SK-N-SH (cell line): ENCODE measurements around the gene SLAMF1. TPM values are rescaled to one million over a fixed set of nuclear protein-coding genes. Genes with fewer than 3 reads are reported as not detected.

ENCODE experiments used
- CTCF ChIA-PET: fragments of 300-600, 350-600 bp; formaldehyde crosslinking; extraction: SDS; loops from one replicate; lab custom pipeline; 2021; lab: Yijun Ruan, JAX
- POLR2A ChIA-PET: fragments of 350-600 bp; sonication (Branson Sonifier 250); formaldehyde crosslinking; extraction: SDS; loops from one replicate; lab custom pipeline; 2020; ENCODE audit warnings: antibody characterized with exemption, inconsistent platforms; lab: Yijun Ruan, JAX
- DNase-seq: peaks from one replicate; pipeline ENCODE4 v3.0.0; 2012
- H2AFZ ChIP-seq: fragments of 200-600 bp; sonication (generic); 2 replicates; pipeline ENCODE4 v1.8.1; 2016; ENCODE audit warnings: antibody characterized with exemption, mild to moderate bottlenecking, low read depth
- H3F3A ChIP-seq: fragments of 200-600 bp; sonication (generic); replicated peaks from 2 replicates; pipeline ENCODE3; 2016; ENCODE audit warnings: antibody characterized with exemption, mild to moderate bottlenecking; ENCODE audit not compliant: insufficient read depth
- H3K27ac ChIP-seq, 2 experiments: fragments of 200-500 bp in 1 of 2; fragments of 200-600 bp in 1 of 2; sonication (Bioruptor generic) in 1 of 2; sonication (generic), shearing (Covaris generic) in 1 of 2; 2 replicates each; pipeline versions ENCODE4 v1.5.1 to v1.6.1; 2014 to 2016; ENCODE audit warnings: low read depth in 2 of 2, inconsistent platforms in 1 of 2, low read length in 1 of 2, mild to moderate bottlenecking in 1 of 2, mixed read lengths in 1 of 2
- H3K27me3 ChIP-seq: fragments of 200-600 bp; sonication (generic), shearing (Covaris generic); 2 replicates; pipeline ENCODE4 v1.6.1; 2016; ENCODE audit warnings: mixed run types; ENCODE audit not compliant: insufficient read depth
- H3K36me3 ChIP-seq, 2 experiments: fragments of 200-500 bp in 1 of 2; fragments of 200-600 bp in 1 of 2; sonication (Bioruptor generic) in 1 of 2; sonication (generic) in 1 of 2; replicated peaks in 1 of 2; 2 replicates each; pipeline versions ENCODE3 to v1.5.1; 2014 to 2016; ENCODE audit warnings: low read length in 1 of 2, mild to moderate bottlenecking in 1 of 2; ENCODE audit not compliant: insufficient read depth in 2 of 2, control insufficient read depth in 1 of 2
- H3K4me1 ChIP-seq, 2 experiments: fragments of 200-500 bp in 1 of 2; fragments of 200-600 bp in 1 of 2; sonication (Bioruptor generic) in 1 of 2; sonication (generic), shearing (Covaris generic) in 1 of 2; 2 replicates each; pipeline versions ENCODE4 v1.5.1 to v1.6.1; 2014 to 2016; ENCODE audit warnings: low read depth in 1 of 2, low read length in 1 of 2, mixed run types in 1 of 2; ENCODE audit not compliant: insufficient read depth in 2 of 2, control insufficient read depth in 1 of 2
- H3K4me2 ChIP-seq: fragments of 200-600 bp; sonication (generic), shearing (Covaris generic); 2 replicates; pipeline ENCODE4 v1.6.1; 2017; ENCODE audit warnings: mixed run types
- H3K4me3 ChIP-seq, 2 experiments: fragments of 200-500 bp in 1 of 2; fragments of 200-600 bp in 1 of 2; sonication (Bioruptor generic) in 1 of 2; sonication (generic), shearing (Covaris generic) in 1 of 2; 2 replicates each; pipeline versions ENCODE4 v1.5.1 to v1.8.1; 2014 to 2016; ENCODE audit warnings: low read depth in 2 of 2, inconsistent platforms in 1 of 2, low read length in 1 of 2, mild to moderate bottlenecking in 1 of 2, mixed read lengths in 1 of 2, moderate library complexity in 1 of 2
- H3K79me2 ChIP-seq: fragments of 200-600 bp; sonication (generic); 2 replicates; pipeline ENCODE4 v1.8.1; 2017; ENCODE audit warnings: mild to moderate bottlenecking; ENCODE audit not compliant: insufficient read depth
- H3K9ac ChIP-seq: fragments of 200-600 bp; sonication (generic); 2 replicates; pipeline ENCODE4 v1.6.1; 2017; ENCODE audit warnings: mixed run types
- H3K9me2 ChIP-seq: fragments of 200-600 bp; sonication (generic); 2 replicates; pipeline ENCODE4 v1.6.1; 2017; ENCODE audit warnings: mixed run types
- H3K9me3 ChIP-seq: fragments of 200-600 bp; sonication (generic); 2 replicates; pipeline ENCODE4 v1.6.1; 2017; ENCODE audit warnings: mixed run types, mild to moderate bottlenecking, moderate library complexity
- H4K20me1 ChIP-seq: fragments of 200-600 bp; sonication (generic); 2 replicates; pipeline ENCODE4 v1.6.1; 2017; ENCODE audit warnings: mild to moderate bottlenecking, mixed run types; ENCODE audit not compliant: insufficient read depth
- ELF1 ChIP-seq: IDR thresholded peaks from 2 replicates; pipeline ENCODE4 v1.4.0; 2012
- EP300 ChIP-seq, 2 experiments: IDR thresholded peaks; 2 replicates each; pipeline versions ENCODE4 v1.4.0 to v1.6.1; 2012; ENCODE audit warnings: borderline replicate concordance in 1 of 2, low read depth in 1 of 2, low read length in 1 of 2
- FOSL2 ChIP-seq: IDR thresholded peaks from 2 replicates; pipeline ENCODE4 v1.4.0; 2012; ENCODE audit warnings: low read depth, mild to moderate bottlenecking, moderate library complexity, borderline replicate concordance
- GABPA ChIP-seq: IDR thresholded peaks from 2 replicates; pipeline ENCODE4 v1.4.0; 2012; ENCODE audit warnings: low read depth, mild to moderate bottlenecking
- JUND ChIP-seq: IDR thresholded peaks from 2 replicates; pipeline ENCODE4 v1.4.0; 2012
- MEF2A ChIP-seq: IDR thresholded peaks from 2 replicates; pipeline ENCODE4 v1.4.0; 2012; ENCODE audit warnings: low read depth, borderline replicate concordance
- POLR2AphosphoS5 ChIP-seq: IDR thresholded peaks from 2 replicates; pipeline ENCODE4 v1.6.1; 2012; ENCODE audit warnings: low read depth, low read length
- RAD21 ChIP-seq: IDR thresholded peaks from 2 replicates; pipeline ENCODE4 v1.6.1; 2012; ENCODE audit warnings: mild to moderate bottlenecking, low read length
- RCOR1 ChIP-seq: fragments of 150-350 bp; IDR thresholded peaks from 2 replicates; pipeline ENCODE4 v1.6.1; 2017; ENCODE audit warnings: antibody characterized with exemption, low read length
- RXRA ChIP-seq: IDR thresholded peaks from 2 replicates; pipeline ENCODE4 v1.4.0; 2012; ENCODE audit warnings: low read depth, mild to moderate bottlenecking, borderline replicate concordance
- SMC3 ChIP-seq: IDR thresholded peaks from 2 replicates; pipeline ENCODE4 v1.6.1; 2012; ENCODE audit warnings: low read depth, low read length, improper control_type of control experiment
- TAF1 ChIP-seq: IDR thresholded peaks from 2 replicates; pipeline ENCODE4 v1.6.1; 2012; ENCODE audit warnings: low read depth, mild to moderate bottlenecking, low read length, moderate library complexity, borderline replicate concordance
- TEAD4 ChIP-seq: IDR thresholded peaks from 2 replicates; pipeline ENCODE4 v1.4.0; 2012; ENCODE audit warnings: mild to moderate bottlenecking, borderline replicate concordance; ENCODE audit not compliant: insufficient read depth
- YY1 ChIP-seq: IDR thresholded peaks from 2 replicates; pipeline ENCODE4 v1.4.0; 2012; ENCODE audit warnings: low read depth, mild to moderate bottlenecking
- WGBS: methylation state at CpG from one replicate; pipeline ENCODE4 v1.1.6; 2017; ENCODE audit warnings: low lambda C conversion rate; 5-methylcytosine and 5-hydroxymethylcytosine counted together
- polyA plus RNA-seq, 3 experiments: library from polyadenylated mRNA; depleted of rRNA; stranded (reverse); fragments of >200 nt; gene quantifications; 2 replicates each; pipeline ENCODE4 v1.2.3, GENCODE V29; 2012
- TF ChIP-seq, protein P1 (sequence below): IDR thresholded peaks from 2 replicates; pipeline ENCODE4 v1.4.0; 2012; ENCODE audit warnings: low read depth
- TF ChIP-seq, protein P2 (sequence below): fragments of 150-350 bp; IDR thresholded peaks from 2 replicates; pipeline ENCODE4 v1.6.1; 2017; ENCODE audit warnings: antibody characterized with exemption, low read length, low read depth, borderline replicate concordance
- TF ChIP-seq, protein P3 (sequence below): IDR thresholded peaks from 2 replicates; pipeline ENCODE4 v1.4.0; 2012; ENCODE audit warnings: low read depth, borderline replicate concordance
- TF ChIP-seq, protein P4 (sequence below): fragments of 200-600 bp; sonication (generic); IDR thresholded peaks from 2 replicates; pipeline ENCODE4 v1.6.1; 2017; ENCODE audit warnings: antibody characterized with exemption, mild to moderate bottlenecking, moderate library complexity
- TF ChIP-seq, protein P5 (sequence below): IDR thresholded peaks from 2 replicates; pipeline ENCODE4 v1.4.0; 2012; ENCODE audit warnings: low read depth, borderline replicate concordance

Gene SLAMF1
- polyA plus RNA-seq, 1 of the 3 experiments (the other 2 are of a cell fraction) = not detected

DNA sequence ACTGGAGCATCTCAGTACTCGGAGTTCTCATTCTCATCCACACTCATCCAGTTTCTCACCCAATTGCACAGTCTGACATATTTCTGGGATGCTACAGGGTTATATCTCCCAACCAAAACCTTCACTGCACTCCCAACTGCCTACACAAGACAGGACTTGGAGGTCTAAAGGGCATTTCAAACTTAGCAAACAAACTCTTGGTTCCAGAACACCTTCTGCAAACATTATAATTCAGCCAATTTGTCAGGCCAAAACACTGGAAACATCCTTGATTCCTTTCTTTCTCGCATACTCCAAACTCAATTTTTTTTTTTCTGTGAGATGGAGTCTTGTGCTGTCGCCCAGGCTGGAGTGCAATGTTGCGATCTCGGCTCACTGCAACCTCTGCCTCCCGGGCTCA is 7.9 kb downstream of the SLAMF1 start:
- Histone ChIP-seq H3K27ac (no peak overlapping the region), H3K9ac (no peak overlapping the region), H3K4me1 (no peaks in the 10 kb centered on the region), H3K4me3 (no peak overlapping the region), H2AFZ (no peak overlapping the region), H4K20me1 (no peaks in the 10 kb centered on the region), H3K9me3 (no peaks in the 10 kb centered on the region), H3K27me3 (no peaks in the 10 kb centered on the region; the same call in 1 of the 2 replicates), H3K36me3 (no peaks in the 10 kb centered on the region), H3F3A (no peaks in the 10 kb centered on the region), H3K79me2 (no peaks in the 10 kb centered on the region), H3K9me2 (no peaks in the 10 kb centered on the region), H3K4me2 (no peak overlapping the region)
- POLR2A ChIA-PET = no interaction called here
- 27% methylated on average over 6 of the region's 6 CpGs for WGBS
- CTCF ChIA-PET = interaction anchor here (1.4 kb wide), 1 partner anchor 36 kb away, joined by 4 read pairs; no protein-coding TSS in a partner anchor
- TF ChIP-seq, protein P1, sequence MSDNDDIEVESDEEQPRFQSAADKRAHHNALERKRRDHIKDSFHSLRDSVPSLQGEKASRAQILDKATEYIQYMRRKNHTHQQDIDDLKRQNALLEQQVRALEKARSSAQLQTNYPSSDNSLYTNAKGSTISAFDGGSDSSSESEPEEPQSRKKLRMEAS = no peak
- TF ChIP-seq RAD21 = no peak
- TF ChIP-seq, protein P2, sequence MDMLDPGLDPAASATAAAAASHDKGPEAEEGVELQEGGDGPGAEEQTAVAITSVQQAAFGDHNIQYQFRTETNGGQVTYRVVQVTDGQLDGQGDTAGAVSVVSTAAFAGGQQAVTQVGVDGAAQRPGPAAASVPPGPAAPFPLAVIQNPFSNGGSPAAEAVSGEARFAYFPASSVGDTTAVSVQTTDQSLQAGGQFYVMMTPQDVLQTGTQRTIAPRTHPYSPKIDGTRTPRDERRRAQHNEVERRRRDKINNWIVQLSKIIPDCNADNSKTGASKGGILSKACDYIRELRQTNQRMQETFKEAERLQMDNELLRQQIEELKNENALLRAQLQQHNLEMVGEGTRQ = no peak
- no peak for TF ChIP-seq MEF2A
- TF ChIP-seq TAF1 = no peak
- TF ChIP-seq ELF1 = no peak
- TF ChIP-seq GABPA = no peak
- TF ChIP-seq TEAD4 = no peak
- TF ChIP-seq, protein P3, sequence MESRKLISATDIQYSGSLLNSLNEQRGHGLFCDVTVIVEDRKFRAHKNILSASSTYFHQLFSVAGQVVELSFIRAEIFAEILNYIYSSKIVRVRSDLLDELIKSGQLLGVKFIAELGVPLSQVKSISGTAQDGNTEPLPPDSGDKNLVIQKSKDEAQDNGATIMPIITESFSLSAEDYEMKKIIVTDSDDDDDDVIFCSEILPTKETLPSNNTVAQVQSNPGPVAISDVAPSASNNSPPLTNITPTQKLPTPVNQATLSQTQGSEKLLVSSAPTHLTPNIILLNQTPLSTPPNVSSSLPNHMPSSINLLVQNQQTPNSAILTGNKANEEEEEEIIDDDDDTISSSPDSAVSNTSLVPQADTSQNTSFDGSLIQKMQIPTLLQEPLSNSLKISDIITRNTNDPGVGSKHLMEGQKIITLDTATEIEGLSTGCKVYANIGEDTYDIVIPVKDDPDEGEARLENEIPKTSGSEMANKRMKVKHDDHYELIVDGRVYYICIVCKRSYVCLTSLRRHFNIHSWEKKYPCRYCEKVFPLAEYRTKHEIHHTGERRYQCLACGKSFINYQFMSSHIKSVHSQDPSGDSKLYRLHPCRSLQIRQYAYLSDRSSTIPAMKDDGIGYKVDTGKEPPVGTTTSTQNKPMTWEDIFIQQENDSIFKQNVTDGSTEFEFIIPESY = no peak
- no peak for TF ChIP-seq RXRA
- no peak for TF ChIP-seq YY1
- TF ChIP-seq SMC3 = no peak
- TF ChIP-seq JUND = no peak
- TF ChIP-seq, protein P4, sequence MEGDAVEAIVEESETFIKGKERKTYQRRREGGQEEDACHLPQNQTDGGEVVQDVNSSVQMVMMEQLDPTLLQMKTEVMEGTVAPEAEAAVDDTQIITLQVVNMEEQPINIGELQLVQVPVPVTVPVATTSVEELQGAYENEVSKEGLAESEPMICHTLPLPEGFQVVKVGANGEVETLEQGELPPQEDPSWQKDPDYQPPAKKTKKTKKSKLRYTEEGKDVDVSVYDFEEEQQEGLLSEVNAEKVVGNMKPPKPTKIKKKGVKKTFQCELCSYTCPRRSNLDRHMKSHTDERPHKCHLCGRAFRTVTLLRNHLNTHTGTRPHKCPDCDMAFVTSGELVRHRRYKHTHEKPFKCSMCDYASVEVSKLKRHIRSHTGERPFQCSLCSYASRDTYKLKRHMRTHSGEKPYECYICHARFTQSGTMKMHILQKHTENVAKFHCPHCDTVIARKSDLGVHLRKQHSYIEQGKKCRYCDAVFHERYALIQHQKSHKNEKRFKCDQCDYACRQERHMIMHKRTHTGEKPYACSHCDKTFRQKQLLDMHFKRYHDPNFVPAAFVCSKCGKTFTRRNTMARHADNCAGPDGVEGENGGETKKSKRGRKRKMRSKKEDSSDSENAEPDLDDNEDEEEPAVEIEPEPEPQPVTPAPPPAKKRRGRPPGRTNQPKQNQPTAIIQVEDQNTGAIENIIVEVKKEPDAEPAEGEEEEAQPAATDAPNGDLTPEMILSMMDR = no peak
- TF ChIP-seq EP300 (IDR thresholded peaks at IDR 0.05; ENCODE audit: borderline replicate concordance in 1 of 2, low read depth in 1 of 2, low read length in 1 of 2) = no peak
- no peak for TF ChIP-seq RCOR1
- TF ChIP-seq, protein P5, sequence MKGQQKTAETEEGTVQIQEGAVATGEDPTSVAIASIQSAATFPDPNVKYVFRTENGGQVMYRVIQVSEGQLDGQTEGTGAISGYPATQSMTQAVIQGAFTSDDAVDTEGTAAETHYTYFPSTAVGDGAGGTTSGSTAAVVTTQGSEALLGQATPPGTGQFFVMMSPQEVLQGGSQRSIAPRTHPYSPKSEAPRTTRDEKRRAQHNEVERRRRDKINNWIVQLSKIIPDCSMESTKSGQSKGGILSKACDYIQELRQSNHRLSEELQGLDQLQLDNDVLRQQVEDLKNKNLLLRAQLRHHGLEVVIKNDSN = no peak
- TF ChIP-seq POLR2AphosphoS5 = no peak
- TF ChIP-seq FOSL2 = no peak
- no peak for DNase-seq
